ENCODE results near the gene TNFRSF18.
"Not testable (repeated sequence)": the region's sequence is repeated elsewhere in the genome, so short reads cannot be mapped to it uniquely, and the experiment has no call there.

Gene TNFRSF18

GRCh38 chr1:1196431-1197187, 9.8 kb downstream of the TNFRSF18 start:
- DNase-seq: no peak

GRCh38 chr1:1195726-1196125, 10.7 kb downstream of the TNFRSF18 start:
- DNase-seq: not testable (repeated sequence)

GRCh38 chr1:1194723-1195122, 11.7 kb downstream of the TNFRSF18 start:
- DNase-seq: no peak

GRCh38 chr1:1191734-1192133, 14.7 kb downstream of the TNFRSF18 start:
- no peak for DNase-seq

- no peak for DNase-seq
Measured at GRCh38 chr1:1189111-1189510, 17.3 kb downstream of the TNFRSF18 start.

- no peak for DNase-seq
Measured at GRCh38 chr1:1187938-1188337, 18.5 kb downstream of the TNFRSF18 start.

- DNase-seq: no peak
Measured at GRCh38 chr1:1185101-1185765, 21.2 kb downstream of the TNFRSF18 start.

GRCh38 chr1:1183833-1184775, 22.3 kb downstream of the TNFRSF18 start:
- DNase-seq: no peak

GRCh38 chr1:1183221-1183747, 23.1 kb downstream of the TNFRSF18 start:
- no peak for DNase-seq

GRCh38 chr1:1182491-1183220, 23.7 kb downstream of the TNFRSF18 start:
- no peak for DNase-seq

- no peak for DNase-seq
Measured at GRCh38 chr1:1181938-1182410, 24.4 kb downstream of the TNFRSF18 start.

GRCh38 chr1:1181129-1181937, 25.1 kb downstream of the TNFRSF18 start:
- DNase-seq: no peak

GRCh38 chr1:1179983-1180861, 26.2 kb downstream of the TNFRSF18 start:
- no peak for DNase-seq

- no peak for DNase-seq
Measured at GRCh38 chr1:1179346-1179982, 26.9 kb downstream of the TNFRSF18 start.

GRCh38 chr1:1178794-1179331, 27.5 kb downstream of the TNFRSF18 start:
- no peak for DNase-seq

- no peak for DNase-seq
Measured at GRCh38 chr1:1177452-1178206, 28.8 kb downstream of the TNFRSF18 start.

- DNase-seq: no peak
Measured at GRCh38 chr1:1176931-1177330, 29.5 kb downstream of the TNFRSF18 start.

- not testable (repeated sequence) for DNase-seq
Measured at GRCh38 chr1:1176063-1176761, 30.2 kb downstream of the TNFRSF18 start.

All from activated naive CD4-positive, alpha-beta T cell treated with anti-CD3 and anti-CD28 coated beads, Interleukin-2, amount 50 U/mL, for 16 hours (primary cell).